GM18867 (cell line): ENCODE data around the gene UBIAD1.

ENCODE experiments used
- ATAC-seq: cut with Tn5 transposase; IDR thresholded peaks from one replicate; pipeline ENCODE4 v1.9.1; 2021; ENCODE audit warnings: mild to moderate bottlenecking, moderate library complexity; ENCODE audit not compliant: unreplicated experiment

Gene UBIAD1

GRCh38 chr1:11337580-11338073, 64.6 kb downstream of the UBIAD1 start:
- no peak for ATAC-seq
